Measurements from ENCODE around the gene BIRC2. TPM values are rescaled to one million over a fixed set of nuclear protein-coding genes. Genes with fewer than 3 reads are reported as not detected.

The BIRC2 gene
- total RNA-seq, 2 donors from 2014 or later: 41.4 to 47.0 TPM

DNA sequence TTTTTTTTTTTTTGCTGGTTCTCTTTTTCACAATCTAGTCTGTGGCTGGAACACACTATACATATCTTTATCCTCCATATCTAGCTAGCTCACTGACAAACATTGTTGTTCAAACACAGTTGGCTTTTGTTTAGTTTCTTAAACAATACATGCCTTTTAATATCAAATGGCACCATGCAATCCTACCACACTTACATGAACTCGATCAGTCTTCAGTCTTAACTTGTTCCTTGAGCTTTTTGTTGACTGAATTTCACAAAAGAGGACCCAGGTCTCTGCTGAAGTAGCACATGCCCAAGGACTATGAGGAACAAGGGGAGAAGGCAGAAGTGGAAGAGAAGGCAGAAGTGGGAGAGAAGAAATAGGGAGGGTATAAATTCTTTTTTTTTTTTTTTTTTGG, 80.1 kb downstream of the BIRC2 start:
- peaks cover 34 to 44% of the 10 kb centered on the region in 2 donors for H3K4me1 Mint-ChIP-seq (ENCODE audit: low read depth in 2 of 2)
- no peak for ATAC-seq
- peak overlapping the region in 1 of 2 donors; percentile 11 for H3K27ac Mint-ChIP-seq
- peaks cover 6% of the 10 kb centered on the region for H3K36me3 Mint-ChIP-seq
- DNase-seq (ENCODE audit: low spot score): no peak
- H3K27me3 Mint-ChIP-seq: no peaks in the 10 kb centered on the region
- H3K9me3 Mint-ChIP-seq: no peaks in the 10 kb centered on the region
- no peak overlapping the region for H3K4me3 Mint-ChIP-seq

Other genes starting within 250 kb of the BIRC2 start
- under 1 TPM in 1 of 2 donors, not detected in 1; 0.56 TPM for gene YAP1, start 236.8 kb upstream of the BIRC2 start, total RNA-seq
- gene BIRC3, start 29.7 kb upstream of the BIRC2 start, total RNA-seq: 10 to 100 TPM; 62.3 to 75.6 TPM
- gene TMEM123, start 105.6 kb downstream of the BIRC2 start, total RNA-seq: 10 to 100 TPM; 64.6 to 81.3 TPM
- not detected for gene MMP7, start 183.5 kb downstream of the BIRC2 start, total RNA-seq

Measured in natural killer cell treated with Interleukin-12 subunit alpha and Interleukin-12 subunit beta and Interleukin-15 and Interleukin-18, amount 100 ng/mL, for 72 hours (primary cell).